NCI-H524 (cell line): Measurements from ENCODE around the gene FAM72A.
A peak's percentile ranks its signal among the peaks of the same experiment; 100 is the strongest.
"Not testable (repeated sequence)": the region's sequence is repeated elsewhere in the genome, so short reads cannot be mapped to it uniquely, and the experiment has no call there.

ENCODE experiments used
- DNase-seq, 2 experiments: peaks; one replicate each; lab custom pipeline; 2025; lab: John Stamatoyannopoulos, UW

FAM72A gene

GRCh38 chr1:206169794-206170193, 32.8 kb downstream of the FAM72A start:
- DNase-seq = not testable (repeated sequence)

GRCh38 chr1:206167350-206168029, 35.1 kb downstream of the FAM72A start:
- not testable (repeated sequence) for DNase-seq

GRCh38 chr1:206145771-206146290, 56.8 kb downstream of the FAM72A start:
- DNase-seq = no peak

GRCh38 chr1:206144605-206145004, 58.0 kb downstream of the FAM72A start:
- no peak for DNase-seq

- DNase-seq = peak; percentile 77 to 93
Measured at GRCh38 chr1:206143537-206144172, 59.0 kb downstream of the FAM72A start.

GRCh38 chr1:206142770-206143169, 59.9 kb downstream of the FAM72A start:
- DNase-seq = no peak

GRCh38 chr1:206142011-206142410, 60.6 kb downstream of the FAM72A start:
- DNase-seq = no peak

GRCh38 chr1:206136241-206136640, 66.4 kb downstream of the FAM72A start:
- DNase-seq = peak in 1 of 2 experiments; percentile 42
